HepG2 (cell line): Measurements from ENCODE around the gene MST1. TPM values are rescaled to one million over a fixed set of nuclear protein-coding genes. Genes with fewer than 3 reads are reported as not detected.

ENCODE experiments used
- ATAC-seq: fragments of 200-7000 bp; cut with Tn5 transposase; 3 replicates; pipeline ENCODE4 v1.9.1; 2020; ENCODE audit warnings: mild to moderate bottlenecking, moderate library complexity
- BruUV-seq: library from RNA; stranded (reverse); fragments of 400-500 nt; replicated peaks from 2 replicates; lab custom pipeline; 2021; lab: Mats Ljungman, UMichigan
- CTCF ChIA-PET: fragments of 300-600 bp; formaldehyde crosslinking; extraction: SDS; loops from one replicate; lab custom pipeline; 2021; ENCODE audit warnings: low total read pairs, inconsistent platforms, low intra/inter-chr PET ratio; lab: Yijun Ruan, JAX
- POLR2A ChIA-PET: fragments of 350-600 bp; sonication (Branson Sonifier 250); formaldehyde crosslinking; loops from one replicate; lab custom pipeline; 2020; ENCODE audit warnings: antibody characterized with exemption, inconsistent platforms; lab: Yijun Ruan, JAX
- DNase-seq: peaks from one replicate; pipeline ENCODE4 v3.0.0-alpha.2; 2015; ENCODE audit warnings: low spot score
- FAIRE-seq: peaks from 3 replicates; lab custom pipeline; 2011; peaks lifted over from hg19 to GRCh38; lab: Jason Lieb, UNC
- H2AFZ ChIP-seq: one replicate; pipeline ENCODE4 v1.6.1; 2011; ENCODE audit warnings: low read length, inconsistent platforms
- H3K27ac ChIP-seq: fragments of 300-600 bp; 3 replicates; pipeline ENCODE4 v1.8.0; 2011; ENCODE audit warnings: mixed run types, mild to moderate bottlenecking, mixed read lengths, low read length, inconsistent platforms; ENCODE audit not compliant: insufficient read depth; ENCODE audit errors: extremely low read length
- H3K27me3 ChIP-seq, 2 experiments: fragments of 200-600 bp in 1 of 2; 2 replicates in 1 of 2; 3 replicates in 1 of 2; pipeline versions ENCODE4 v1.6.0 to v1.8.0; 2011; ENCODE audit warnings: low read length in 2 of 2, mild to moderate bottlenecking in 2 of 2, moderate library complexity in 2 of 2, inconsistent platforms in 1 of 2; ENCODE audit not compliant: insufficient read depth in 2 of 2, control insufficient read depth in 1 of 2
- H3K36me3 ChIP-seq, 2 experiments: fragments of 200-600 bp in 1 of 2; replicated peaks in 1 of 2; 2 replicates in 1 of 2; 3 replicates in 1 of 2; pipeline versions ENCODE4 v1.5.1 to v1.8.0; 2011; ENCODE audit warnings: low read length in 2 of 2, inconsistent platforms in 1 of 2; ENCODE audit not compliant: insufficient read depth in 2 of 2, control insufficient read depth in 1 of 2
- H3K4me1 ChIP-seq: 2 replicates; pipeline ENCODE4 v1.5.1; 2012; ENCODE audit warnings: low read length, inconsistent platforms; ENCODE audit not compliant: insufficient read depth
- H3K4me2 ChIP-seq: 2 replicates; pipeline ENCODE4 v1.6.0; 2011; ENCODE audit warnings: low read depth, low read length, inconsistent platforms
- H3K4me3 ChIP-seq, 3 experiments: fragments of 200-600 bp in 1 of 3; sonication (generic), shearing (Covaris generic) in 1 of 3; replicated peaks in 1 of 3; 2 replicates each; pipeline ENCODE4 v1.5.1; 2011 to 2016; ENCODE audit warnings: low read length in 3 of 3, inconsistent platforms in 2 of 3, low read depth in 2 of 3, mild to moderate bottlenecking in 2 of 3, control low read depth in 1 of 3, mixed read lengths in 1 of 3; ENCODE audit not compliant: insufficient read depth in 1 of 3
- H3K79me2 ChIP-seq: one replicate; pipeline ENCODE4 v1.6.1; 2011; ENCODE audit warnings: low read length, inconsistent platforms; ENCODE audit not compliant: insufficient read depth
- H3K9ac ChIP-seq: 2 replicates; pipeline ENCODE4 v1.6.0; 2011; ENCODE audit warnings: mild to moderate bottlenecking, low read depth, low read length, inconsistent platforms; ENCODE audit not compliant: insufficient read depth
- H3K9me3 ChIP-seq: 2 replicates; pipeline ENCODE4 v1.5.1; 2012; ENCODE audit warnings: mild to moderate bottlenecking, low read length
- H4K20me1 ChIP-seq: 2 replicates; pipeline ENCODE4 v1.6.0; 2011; ENCODE audit warnings: inconsistent platforms, mild to moderate bottlenecking, low read length, moderate library complexity; ENCODE audit not compliant: insufficient read depth
- GABPB1 ChIP-seq: IDR thresholded peaks from 2 replicates; pipeline ENCODE4 v1.6.1; 2016; ENCODE audit warnings: mild to moderate bottlenecking, missing genetic modification reagents, moderate library complexity, missing compliant biosample characterization
- MIER2 ChIP-seq: IDR thresholded peaks from 2 replicates; pipeline ENCODE4 v1.6.1; 2016; ENCODE audit warnings: missing biosample characterization, missing genetic modification reagents
- POLR2A ChIP-seq, 2 experiments: IDR thresholded peaks; 2 replicates each; pipeline ENCODE4 v1.6.1; 2011; ENCODE audit warnings: low read depth in 2 of 2, low read length in 2 of 2, mild to moderate bottlenecking in 1 of 2, moderate library complexity in 1 of 2; ENCODE audit not compliant: insufficient read depth in 1 of 2
- SMAD1 ChIP-seq: sonication (generic); formaldehyde crosslinking; IDR thresholded peaks from 2 replicates; pipeline ENCODE4 v1.4.0; 2020; ENCODE audit warnings: missing genetic modification reagents, low read depth, mild to moderate bottlenecking, borderline replicate concordance
- SRY ChIP-seq: sonication (generic); formaldehyde crosslinking; IDR thresholded peaks from 2 replicates; pipeline ENCODE4 v1.8.0; 2022; ENCODE audit warnings: mild to moderate bottlenecking, missing genetic modification reagents
- SSRP1 ChIP-seq: IDR thresholded peaks from 2 replicates; pipeline ENCODE4 v1.6.1; 2016; ENCODE audit warnings: control low read depth
- ZMYM3 ChIP-seq: sonication (generic); formaldehyde crosslinking; IDR thresholded peaks from 2 replicates; pipeline ENCODE4 v1.5.1; 2020; ENCODE audit warnings: mild to moderate bottlenecking, missing genetic modification reagents
- ZNF317 ChIP-seq: sonication (generic); formaldehyde crosslinking; IDR thresholded peaks from 2 replicates; pipeline ENCODE4 v1.5.0; 2020; ENCODE audit warnings: mild to moderate bottlenecking, missing genetic modification reagents
- ZNF619 ChIP-seq: sonication (generic); formaldehyde crosslinking; IDR thresholded peaks from 2 replicates; pipeline ENCODE4 v1.4.0; 2020; ENCODE audit warnings: mild to moderate bottlenecking, missing genetic modification reagents
- WGBS: methylation state at CpG from one replicate; pipeline ENCODE4 v1.1.6; 2017; ENCODE audit warnings: low lambda C conversion rate; 5-methylcytosine and 5-hydroxymethylcytosine counted together
- in situ Hi-C: cut with HindIII; loops from 2 replicates; pipeline ENCODE4 v1.10.0; 2017; ENCODE audit warnings: low pct_unique_long_range_greater_than_20kb; ENCODE audit not compliant: extremely low pct_ligation_motif_present
- intact Hi-C: fragments of 100-400 bp; cut with micrococcal nuclease; formaldehyde crosslinking; loops from one replicate; pipeline ENCODE4 v1.10.0; 2022; ENCODE audit not compliant: unreplicated experiment
- polyA plus RNA-seq, 8 experiments: library from polyadenylated mRNA; depleted of rRNA in 3 of 8; stranded (reverse) in 7 of 8; unstranded in 1 of 8; fragments of >200 nt; fragmentation: Illumina TruSeq in 4 of 8; extraction: Trizol in 4 of 8; gene quantifications; 2 replicates each; pipeline versions ENCODE4 v1.2.1 to v1.2.3, GENCODE V29; 2011 to 2016; ENCODE audit warnings: low read depth in 4 of 8, missing spikeins in 1 of 8, mixed read lengths in 1 of 8; ENCODE audit not compliant: insufficient read depth in 1 of 8
- total RNA-seq, 5 experiments: library from RNA; depleted of rRNA; stranded (reverse); fragments of >200 nt; fragmentation: Illumina TruSeq; extraction: Trizol; gene quantifications; 2 replicates each; pipeline ENCODE4 v1.2.3, GENCODE V29; 2016; ENCODE audit warnings: low read depth in 1 of 5
- TF ChIP-seq, protein P1 (sequence below): sonication (generic); formaldehyde crosslinking; IDR thresholded peaks from 2 replicates; pipeline ENCODE4 v1.5.0; 2020; ENCODE audit warnings: mild to moderate bottlenecking, missing genetic modification reagents
- TF ChIP-seq, protein P2 (sequence below): sonication (generic); formaldehyde crosslinking; IDR thresholded peaks from 2 replicates; pipeline ENCODE4 v1.5.1; 2020; ENCODE audit warnings: mild to moderate bottlenecking, missing genetic modification reagents, moderate library complexity

Gene MST1
- total and polyA plus RNA-seq, 2 of the 13 experiments (the other 11 are each of a cell fraction or from before 2014, with no cell fraction given), result 189 to 452 TPM

DNA sequence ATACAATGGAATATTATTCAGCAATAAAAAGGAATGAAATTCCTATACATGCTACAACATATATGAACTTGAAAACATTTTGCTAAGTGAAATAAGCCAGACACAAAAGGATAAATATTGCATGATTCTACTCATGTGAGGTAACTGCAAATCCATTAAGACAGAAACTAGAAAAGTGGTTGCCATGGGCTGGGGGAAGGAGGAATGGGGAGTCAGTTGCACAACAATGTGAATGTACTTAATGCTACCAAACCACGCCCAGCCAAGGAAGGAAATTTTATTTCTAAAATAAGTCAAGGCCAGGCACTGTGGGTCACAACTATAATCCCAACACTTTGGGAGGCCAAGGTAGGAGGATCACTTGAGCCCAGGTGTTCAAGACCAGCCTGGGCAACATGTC is 44.3 kb upstream of the MST1 start:
- no peaks in the 10 kb centered on the region for H3K79me2 ChIP-seq
- 94% methylated on average over 1 of the region's 1 CpG for WGBS
- POLR2A ChIA-PET, result interaction anchor here (0.7 kb wide), 1 partner anchor 31 kb away, joined by 3 read pairs; no protein-coding TSS in a partner anchor
- CTCF ChIA-PET, result no interaction called here
- H3K4me3 ChIP-seq, result no peak overlapping the region
- no peak overlapping the region for H3K9ac ChIP-seq
- no peaks in the 10 kb centered on the region for H4K20me1 ChIP-seq
- DNase-seq, result no peak
- in situ Hi-C loops (no loop called here), intact Hi-C loops (loop anchor here (5.0 kb wide), 1 partner anchor 54 kb away; the partner anchor contains the start of gene IP6K1)
- H2AFZ ChIP-seq, result no peak overlapping the region
- no peaks in the 10 kb centered on the region for H3K27me3 ChIP-seq
- no peaks in the 10 kb centered on the region for H3K9me3 ChIP-seq
- H3K4me2 ChIP-seq, result no peak overlapping the region
- H3K36me3 ChIP-seq, result peaks cover 25 to 64% of the 10 kb centered on the region in 2 experiments
- H3K27ac ChIP-seq, result no peak overlapping the region
- FAIRE-seq, result peak; percentile 26
- H3K4me1 ChIP-seq, result peaks cover 20% of the 10 kb centered on the region
- no peak for TF ChIP-seq ZNF619 (CRISPR knock-in tag)
- TF ChIP-seq ZNF317 (CRISPR knock-in tag), result no peak
- no peak for TF ChIP-seq SMAD1 (CRISPR knock-in tag)
- TF ChIP-seq MIER2 (CRISPR knock-in tag), result no peak
- TF ChIP-seq GABPB1 (CRISPR knock-in tag), result no peak
- no peak for TF ChIP-seq ZMYM3 (CRISPR knock-in tag)
- TF ChIP-seq, all 625 proteins: peak for 0
- no TSS peak for BruUV-seq
- no peak for ATAC-seq

DNA sequence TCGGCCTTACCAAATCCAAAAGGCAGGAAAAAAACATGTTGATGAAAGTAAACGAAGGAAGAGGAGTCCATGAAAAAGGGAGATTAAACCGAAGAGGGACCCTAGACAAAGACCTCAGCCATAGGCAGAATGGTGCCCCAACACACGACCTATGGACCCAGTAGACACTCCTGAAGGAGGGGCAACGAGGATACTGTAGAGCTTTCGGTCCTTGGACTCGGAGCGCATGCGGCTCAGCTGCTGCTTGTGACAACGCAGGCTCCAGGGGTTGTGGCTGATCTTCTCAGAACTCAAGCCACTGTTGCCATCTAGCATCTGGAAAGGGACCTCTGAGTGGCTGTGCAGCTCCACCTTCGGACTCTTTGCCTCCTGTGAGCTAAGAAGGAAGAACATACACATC is 43.3 kb upstream of the MST1 start:
- no peak overlapping the region for H3K4me3 ChIP-seq
- CTCF ChIA-PET, result no interaction called here
- DNase-seq, result no peak
- H3K4me2 ChIP-seq, result no peak overlapping the region
- no peak overlapping the region for H3K9ac ChIP-seq
- H2AFZ ChIP-seq, result no peak overlapping the region
- H3K9me3 ChIP-seq, result no peaks in the 10 kb centered on the region
- no peaks in the 10 kb centered on the region for H3K27me3 ChIP-seq
- ATAC-seq, result no peak
- WGBS, result 67% methylated on average over 6 of the region's 11 CpGs
- no TSS peak for BruUV-seq
- POLR2A ChIA-PET, result no interaction called here
- H3K79me2 ChIP-seq, result no peaks in the 10 kb centered on the region
- in situ Hi-C loops (no loop called here), intact Hi-C loops (loop anchor here (5.0 kb wide), 1 partner anchor 55 kb away; the partner anchor contains the start of gene IP6K1)
- H3K4me1 ChIP-seq, result peaks cover 20% of the 10 kb centered on the region
- H3K27ac ChIP-seq, result peak overlapping the region; percentile 2
- peaks cover 23 to 61% of the 10 kb centered on the region in 2 experiments for H3K36me3 ChIP-seq
- H4K20me1 ChIP-seq, result no peaks in the 10 kb centered on the region
- peak; percentile 52 for FAIRE-seq
- no peak for TF ChIP-seq POLR2A (IDR thresholded peaks at IDR 0.05; ENCODE audit: insufficient read depth in 1 of 2, low read depth in 2 of 2, low read length in 2 of 2)
- TF ChIP-seq SRY (CRISPR knock-in tag), result no peak
- TF ChIP-seq, protein P1, sequence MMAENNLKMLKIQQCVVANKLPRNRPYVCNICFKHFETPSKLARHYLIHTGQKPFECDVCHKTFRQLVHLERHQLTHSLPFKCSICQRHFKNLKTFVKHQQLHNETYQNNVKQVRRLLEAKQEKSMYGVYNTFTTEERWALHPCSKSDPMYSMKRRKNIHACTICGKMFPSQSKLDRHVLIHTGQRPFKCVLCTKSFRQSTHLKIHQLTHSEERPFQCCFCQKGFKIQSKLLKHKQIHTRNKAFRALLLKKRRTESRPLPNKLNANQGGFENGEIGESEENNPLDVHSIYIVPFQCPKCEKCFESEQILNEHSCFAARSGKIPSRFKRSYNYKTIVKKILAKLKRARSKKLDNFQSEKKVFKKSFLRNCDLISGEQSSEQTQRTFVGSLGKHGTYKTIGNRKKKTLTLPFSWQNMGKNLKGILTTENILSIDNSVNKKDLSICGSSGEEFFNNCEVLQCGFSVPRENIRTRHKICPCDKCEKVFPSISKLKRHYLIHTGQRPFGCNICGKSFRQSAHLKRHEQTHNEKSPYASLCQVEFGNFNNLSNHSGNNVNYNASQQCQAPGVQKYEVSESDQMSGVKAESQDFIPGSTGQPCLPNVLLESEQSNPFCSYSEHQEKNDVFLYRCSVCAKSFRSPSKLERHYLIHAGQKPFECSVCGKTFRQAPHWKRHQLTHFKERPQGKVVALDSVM (CRISPR knock-in tag), result no peak
- TF ChIP-seq MIER2 (CRISPR knock-in tag), result no peak
- TF ChIP-seq, protein P2, sequence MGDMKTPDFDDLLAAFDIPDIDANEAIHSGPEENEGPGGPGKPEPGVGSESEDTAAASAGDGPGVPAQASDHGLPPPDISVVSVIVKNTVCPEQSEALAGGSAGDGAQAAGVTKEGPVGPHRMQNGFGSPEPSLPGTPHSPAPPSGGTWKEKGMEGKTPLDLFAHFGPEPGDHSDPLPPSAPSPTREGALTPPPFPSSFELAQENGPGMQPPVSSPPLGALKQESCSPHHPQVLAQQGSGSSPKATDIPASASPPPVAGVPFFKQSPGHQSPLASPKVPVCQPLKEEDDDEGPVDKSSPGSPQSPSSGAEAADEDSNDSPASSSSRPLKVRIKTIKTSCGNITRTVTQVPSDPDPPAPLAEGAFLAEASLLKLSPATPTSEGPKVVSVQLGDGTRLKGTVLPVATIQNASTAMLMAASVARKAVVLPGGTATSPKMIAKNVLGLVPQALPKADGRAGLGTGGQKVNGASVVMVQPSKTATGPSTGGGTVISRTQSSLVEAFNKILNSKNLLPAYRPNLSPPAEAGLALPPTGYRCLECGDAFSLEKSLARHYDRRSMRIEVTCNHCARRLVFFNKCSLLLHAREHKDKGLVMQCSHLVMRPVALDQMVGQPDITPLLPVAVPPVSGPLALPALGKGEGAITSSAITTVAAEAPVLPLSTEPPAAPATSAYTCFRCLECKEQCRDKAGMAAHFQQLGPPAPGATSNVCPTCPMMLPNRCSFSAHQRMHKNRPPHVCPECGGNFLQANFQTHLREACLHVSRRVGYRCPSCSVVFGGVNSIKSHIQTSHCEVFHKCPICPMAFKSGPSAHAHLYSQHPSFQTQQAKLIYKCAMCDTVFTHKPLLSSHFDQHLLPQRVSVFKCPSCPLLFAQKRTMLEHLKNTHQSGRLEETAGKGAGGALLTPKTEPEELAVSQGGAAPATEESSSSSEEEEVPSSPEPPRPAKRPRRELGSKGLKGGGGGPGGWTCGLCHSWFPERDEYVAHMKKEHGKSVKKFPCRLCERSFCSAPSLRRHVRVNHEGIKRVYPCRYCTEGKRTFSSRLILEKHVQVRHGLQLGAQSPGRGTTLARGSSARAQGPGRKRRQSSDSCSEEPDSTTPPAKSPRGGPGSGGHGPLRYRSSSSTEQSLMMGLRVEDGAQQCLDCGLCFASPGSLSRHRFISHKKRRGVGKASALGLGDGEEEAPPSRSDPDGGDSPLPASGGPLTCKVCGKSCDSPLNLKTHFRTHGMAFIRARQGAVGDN (CRISPR knock-in tag), result 0 out of 2 replicates have a peak, but pooled peaks have one; percentile 14
- TF ChIP-seq SSRP1 (CRISPR knock-in tag), result no peak
